Astrocyte (in vitro differentiated cells and primary cell): ENCODE data around the gene RAPGEF4. TPM values are rescaled to one million over a fixed set of nuclear protein-coding genes. Genes with fewer than 3 reads are reported as not detected.

Experiments used
- DNase-seq: peaks from one replicate; pipeline ENCODE4 v3.0.0-alpha.2; 2010; ENCODE audit warnings: low read depth
- FAIRE-seq: peaks from 2 replicates; lab custom pipeline; 2011; peaks lifted over from hg19 to GRCh38; lab: Jason Lieb, UNC
- H2AFZ ChIP-seq: 2 replicates; pipeline ENCODE4 v1.6.0; 2012; ENCODE audit warnings: low read depth, low read length, inconsistent platforms
- H3K27ac ChIP-seq: 2 replicates; pipeline ENCODE4 v1.5.1; 2011; ENCODE audit warnings: low read depth, low read length, inconsistent platforms
- H3K27me3 ChIP-seq: 2 replicates; pipeline ENCODE4 v1.6.0; 2011; ENCODE audit warnings: low read length, inconsistent platforms; ENCODE audit not compliant: insufficient read depth
- H3K36me3 ChIP-seq: 2 replicates; pipeline ENCODE4 v1.5.1; 2011; ENCODE audit warnings: low read length, inconsistent platforms; ENCODE audit not compliant: insufficient read depth
- H3K4me1 ChIP-seq: 2 replicates; pipeline ENCODE4 v1.5.1; 2011; ENCODE audit warnings: low read length, inconsistent platforms; ENCODE audit not compliant: insufficient read depth
- H3K4me2 ChIP-seq: 2 replicates; pipeline ENCODE4 v1.6.0; 2012; ENCODE audit warnings: low read length, inconsistent platforms
- H3K4me3 ChIP-seq: 2 replicates; pipeline ENCODE4 v1.5.1; 2011; ENCODE audit warnings: low read depth, mild to moderate bottlenecking, low read length, inconsistent platforms; ENCODE audit not compliant: insufficient read depth
- H3K79me2 ChIP-seq: 2 replicates; pipeline ENCODE4 v1.6.0; 2012; ENCODE audit warnings: mild to moderate bottlenecking, low read length, inconsistent platforms; ENCODE audit not compliant: insufficient read depth
- H3K9ac ChIP-seq: 2 replicates; pipeline ENCODE4 v1.6.0; 2012; ENCODE audit warnings: mild to moderate bottlenecking, low read length, inconsistent platforms
- H3K9me3 ChIP-seq: 2 replicates; pipeline ENCODE4 v1.5.1; 2012; ENCODE audit warnings: low read depth, mild to moderate bottlenecking, low read length, inconsistent platforms; ENCODE audit not compliant: insufficient read depth
- H4K20me1 ChIP-seq: 2 replicates; pipeline ENCODE4 v1.6.0; 2012; ENCODE audit warnings: low read length, inconsistent platforms; ENCODE audit not compliant: insufficient read depth
- H3K27ac Mint-ChIP-seq: one replicate; pipeline ENCODE4 v1.8.0; 2021; ENCODE audit warnings: mild to moderate bottlenecking, mixed read lengths; ENCODE audit not compliant: unreplicated experiment
- H3K27me3 Mint-ChIP-seq: one replicate; pipeline ENCODE4 v1.8.0; 2021; ENCODE audit warnings: low read depth, mixed read lengths; ENCODE audit not compliant: unreplicated experiment
- H3K36me3 Mint-ChIP-seq: one replicate; pipeline ENCODE4 v1.8.0; 2021; ENCODE audit warnings: low read depth, mixed read lengths; ENCODE audit not compliant: unreplicated experiment
- H3K4me1 Mint-ChIP-seq: one replicate; pipeline ENCODE4 v1.8.0; 2021; ENCODE audit warnings: low read depth, mixed read lengths; ENCODE audit not compliant: unreplicated experiment
- H3K4me3 Mint-ChIP-seq: one replicate; pipeline ENCODE4 v1.8.0; 2021; ENCODE audit warnings: mild to moderate bottlenecking, moderate library complexity, mixed read lengths; ENCODE audit not compliant: unreplicated experiment
- H3K9me3 Mint-ChIP-seq: one replicate; pipeline ENCODE4 v1.8.0; 2021; ENCODE audit warnings: mild to moderate bottlenecking, mixed read lengths; ENCODE audit not compliant: unreplicated experiment
- CTCF ChIP-seq: IDR thresholded peaks from 2 replicates; pipeline ENCODE4 v1.5.1; 2011; ENCODE audit warnings: low read depth, mild to moderate bottlenecking, inconsistent platforms, low read length, moderate library complexity; ENCODE audit not compliant: insufficient read depth
- EZH2 ChIP-seq: IDR thresholded peaks from 2 replicates; pipeline ENCODE4 v1.6.1; 2012; ENCODE audit warnings: mild to moderate bottlenecking, low read length, inconsistent platforms; ENCODE audit not compliant: insufficient read depth
- total RNA-seq: library from RNA; stranded (reverse); gene quantifications from 2 replicates; pipeline ENCODE4 v1.2.1, GENCODE V29; 2021

The RAPGEF4 gene
- total RNA-seq, 1 donor from 2014 or later, result 1.1 TPM

GRCh38 chr2:173077506-173078177, 342.0 kb downstream of the RAPGEF4 start:
- no peaks in the 10 kb centered on the region for H4K20me1 ChIP-seq
- H3K9me3 ChIP-seq, result no peaks in the 10 kb centered on the region
- peak overlapping the region; percentile 96 for H3K27ac ChIP-seq
- no peaks in the 10 kb centered on the region for H3K36me3 ChIP-seq
- H3K4me1 Mint-ChIP-seq, result peaks cover 16% of the 10 kb centered on the region
- no peaks in the 10 kb centered on the region for H3K9me3 Mint-ChIP-seq
- no peak overlapping the region for H2AFZ ChIP-seq
- peak overlapping the region; percentile 95 for H3K4me2 ChIP-seq
- H3K4me3 ChIP-seq, result peak overlapping the region; percentile 82
- H3K4me1 ChIP-seq, result peaks cover 31% of the 10 kb centered on the region
- TF ChIP-seq CTCF (no peak), EZH2 (no peak)
- peak overlapping the region; percentile 92 for H3K27ac Mint-ChIP-seq
- DNase-seq (peak; percentile 32), FAIRE-seq (no peak)
- peaks cover 63% of the 10 kb centered on the region for H3K79me2 ChIP-seq
- H3K4me3 Mint-ChIP-seq, result peak overlapping the region; percentile 87
- H3K27me3 Mint-ChIP-seq, result no peaks in the 10 kb centered on the region
- H3K36me3 Mint-ChIP-seq, result peaks cover 4% of the 10 kb centered on the region
- no peaks in the 10 kb centered on the region for H3K27me3 ChIP-seq
- H3K9ac ChIP-seq, result peak overlapping the region; percentile 99

- peaks cover 78% of the 10 kb centered on the region for H3K79me2 ChIP-seq
- no peaks in the 10 kb centered on the region for H3K36me3 ChIP-seq
- no peaks in the 10 kb centered on the region for H4K20me1 ChIP-seq
- Mint-ChIP-seq H3K4me1 (peaks cover 16% of the 10 kb centered on the region), H3K27ac (no peak overlapping the region), H3K4me3 (no peak overlapping the region), H3K9me3 (no peaks in the 10 kb centered on the region), H3K27me3 (no peaks in the 10 kb centered on the region), H3K36me3 (peaks cover 5% of the 10 kb centered on the region)
- no peak for TF ChIP-seq CTCF
- no peak overlapping the region for H3K4me2 ChIP-seq
- no peak overlapping the region for H3K9ac ChIP-seq
- DNase-seq (no peak), FAIRE-seq (no peak)
- no peak overlapping the region for H2AFZ ChIP-seq
- H3K4me1 ChIP-seq, result peaks cover 31% of the 10 kb centered on the region
- H3K27me3 ChIP-seq, result no peaks in the 10 kb centered on the region
- no peak overlapping the region for H3K4me3 ChIP-seq
- H3K27ac ChIP-seq, result peak overlapping the region; percentile 89
- H3K9me3 ChIP-seq, result no peaks in the 10 kb centered on the region
Measured at GRCh38 chr2:173079141-173079540, 343.5 kb downstream of the RAPGEF4 start.
